Subcutaneous abdominal adipose tissue (tissue), 5 donors: ENCODE results near the gene RFTN2.
A peak's percentile ranks its signal among the peaks of the same experiment; 100 is the strongest.
"Not testable (repeated sequence)": the region's sequence is repeated elsewhere in the genome, so short reads cannot be mapped to it uniquely, and the experiment has no call there.

Source experiments
- H3K27ac ChIP-seq: one replicate; pipeline ENCODE4 v1.7.0; 2013; ENCODE audit warnings: low read depth, mild to moderate bottlenecking, inconsistent platforms, low read length, moderate library complexity
- H3K27me3 ChIP-seq, 5 donors: one replicate each; pipeline ENCODE4 v1.7.0; 2013; ENCODE audit warnings: low read length in 5 of 5, inconsistent platforms in 1 of 5; ENCODE audit not compliant: control insufficient read depth in 5 of 5, insufficient read depth in 4 of 5
- H3K36me3 ChIP-seq, 5 donors: one replicate each; pipeline ENCODE4 v1.7.0; 2013; ENCODE audit warnings: low read length in 5 of 5; ENCODE audit not compliant: control insufficient read depth in 5 of 5, insufficient read depth in 5 of 5
- H3K4me1 ChIP-seq, 5 donors: one replicate each; pipeline ENCODE4 v1.7.0; 2013; ENCODE audit warnings: low read length in 5 of 5, mild to moderate bottlenecking in 3 of 5, moderate library complexity in 1 of 5; ENCODE audit not compliant: control insufficient read depth in 5 of 5, insufficient read depth in 5 of 5
- H3K4me3 ChIP-seq, 5 donors: one replicate each; pipeline ENCODE4 v1.7.0; 2013; ENCODE audit warnings: low read length in 5 of 5, low read depth in 1 of 5
- H3K9ac ChIP-seq, 5 donors: one replicate each; pipeline ENCODE4 v1.7.0; 2013; ENCODE audit warnings: low read length in 5 of 5, mild to moderate bottlenecking in 4 of 5, moderate library complexity in 3 of 5
- H3K9me3 ChIP-seq, 5 donors: one replicate each; pipeline ENCODE4 v1.7.0; 2013; ENCODE audit warnings: low read length in 5 of 5; ENCODE audit not compliant: control insufficient read depth in 5 of 5
- donor health status: healthy.
- donor health status: healthy.
- donor health status: healthy.
- donor health status: healthy.
- donor health status: healthy.

The RFTN2 gene

DNA sequence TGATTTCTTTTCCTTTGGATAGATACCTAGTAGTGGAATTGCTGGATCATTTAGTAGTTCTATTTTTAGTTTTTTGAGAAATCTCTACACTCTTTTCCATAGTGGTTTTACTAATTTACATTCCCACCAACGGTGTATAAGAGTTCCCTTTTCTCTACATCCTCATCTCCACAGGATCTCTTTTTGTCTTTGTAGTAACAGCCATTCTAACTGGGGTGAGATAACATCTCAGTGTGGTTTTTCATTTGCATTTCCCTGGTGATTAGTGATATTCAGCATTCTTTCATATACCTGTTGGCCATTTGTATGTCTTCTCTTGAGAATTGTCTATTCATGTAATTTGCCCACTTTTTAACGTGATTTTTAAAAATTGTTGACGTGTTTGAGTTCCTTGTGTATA is 13.8 kb downstream of the RFTN2 start:
- Histone ChIP-seq H3K9ac (no peak overlapping the region), H3K36me3 (no peaks in the 10 kb centered on the region), H3K4me3 (no peak overlapping the region), H3K9me3 (peaks cover 2 to 11% (median 7%) of the 10 kb centered on the region in 5 donors), H3K27me3 (no peaks in the 10 kb centered on the region), H3K27ac (no peak overlapping the region), H3K4me1 (no peaks in the 10 kb centered on the region)

DNA sequence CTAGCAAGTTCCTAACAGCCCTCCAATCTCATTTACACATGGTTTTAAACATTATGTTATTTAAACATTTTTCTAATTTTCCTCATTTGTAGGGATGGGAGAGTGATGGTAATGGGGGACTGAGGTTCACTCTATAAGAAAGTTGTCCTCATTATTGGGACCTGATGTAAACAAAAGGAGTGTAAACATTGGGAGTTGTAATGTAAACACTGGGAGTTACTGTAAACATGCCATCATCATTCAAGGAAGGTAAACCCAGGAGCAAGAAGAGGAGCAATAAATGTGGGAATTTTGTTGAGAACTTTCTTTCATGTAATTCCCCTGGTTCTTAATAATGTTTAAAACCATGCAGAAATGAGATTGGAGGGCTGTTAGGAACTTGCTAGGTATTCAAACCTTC is 17.8 kb downstream of the RFTN2 start:
- H3K36me3 ChIP-seq = no peaks in the 10 kb centered on the region
- no peak overlapping the region for H3K27ac ChIP-seq
- no peaks in the 10 kb centered on the region for H3K27me3 ChIP-seq
- no peaks in the 10 kb centered on the region for H3K9me3 ChIP-seq
- H3K4me1 ChIP-seq = no peaks in the 10 kb centered on the region
- H3K4me3 ChIP-seq = no peak overlapping the region
- H3K9ac ChIP-seq = no peak overlapping the region

DNA sequence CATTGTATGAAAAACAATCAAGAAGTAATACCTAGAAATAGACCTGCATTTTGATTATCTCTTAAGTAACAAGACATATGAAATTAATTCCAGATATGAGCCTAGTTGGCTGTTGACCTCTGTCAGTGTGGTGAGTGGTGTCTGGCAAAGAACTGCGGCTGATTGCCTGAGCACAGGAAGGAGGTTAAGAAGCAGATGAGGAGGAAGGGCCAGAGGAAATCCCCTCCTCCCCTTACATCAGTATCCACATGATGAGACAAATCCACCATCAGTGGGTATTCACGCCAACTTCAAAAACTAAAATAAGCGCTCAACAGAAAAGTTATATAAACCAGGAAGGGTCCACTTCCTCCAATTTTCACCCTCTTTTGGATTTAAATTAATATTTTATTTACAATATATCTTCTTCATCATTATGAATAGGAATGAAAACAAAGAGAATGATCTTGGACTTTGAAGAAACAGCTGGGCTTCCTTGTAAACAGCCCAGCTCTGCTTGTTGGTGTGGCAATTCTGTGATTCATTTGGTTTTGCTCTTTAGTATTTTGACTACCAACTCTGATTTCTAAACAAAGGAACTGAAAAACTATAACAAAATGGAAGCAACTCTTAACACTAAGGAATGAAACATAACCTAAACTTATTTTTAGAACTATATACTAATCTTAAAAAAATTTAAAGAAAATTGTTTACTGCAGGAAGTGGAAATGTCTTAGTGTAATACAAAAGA is 27.3 kb downstream of the RFTN2 start:
- no peaks in the 10 kb centered on the region for H3K27me3 ChIP-seq
- H3K4me1 ChIP-seq = peaks cover 0 to 6% (median 1%) of the 10 kb centered on the region in 5 donors
- no peak overlapping the region for H3K9ac ChIP-seq
- no peak overlapping the region for H3K4me3 ChIP-seq
- H3K27ac ChIP-seq = no peak overlapping the region
- H3K36me3 ChIP-seq = peaks cover 2 to 18% (median 6%) of the 10 kb centered on the region in 5 donors
- no peaks in the 10 kb centered on the region for H3K9me3 ChIP-seq

DNA sequence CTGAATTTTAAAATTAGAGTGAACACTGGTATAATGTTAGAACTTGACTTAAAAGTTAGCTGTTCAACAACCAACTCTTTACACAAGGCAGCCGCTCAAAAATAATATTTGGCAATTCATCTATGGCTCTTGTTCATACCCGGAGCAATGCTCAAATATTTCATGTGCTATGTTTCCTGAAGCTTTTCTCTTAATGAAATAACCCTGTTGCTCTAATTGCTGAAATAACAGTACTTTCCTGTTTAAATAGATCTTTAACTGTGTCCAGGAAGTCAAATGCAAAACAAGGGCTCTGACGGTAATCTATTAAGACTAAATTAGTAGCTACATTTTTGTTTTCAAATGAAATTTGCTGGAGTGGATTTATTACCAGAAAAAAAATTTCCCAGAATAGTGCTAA is 33.7 kb downstream of the RFTN2 start:
- H3K27ac ChIP-seq = no peak overlapping the region
- H3K36me3 ChIP-seq = peaks cover 2 to 30% (median 16%) of the 10 kb centered on the region in 5 donors
- H3K27me3 ChIP-seq = no peaks in the 10 kb centered on the region

DNA sequence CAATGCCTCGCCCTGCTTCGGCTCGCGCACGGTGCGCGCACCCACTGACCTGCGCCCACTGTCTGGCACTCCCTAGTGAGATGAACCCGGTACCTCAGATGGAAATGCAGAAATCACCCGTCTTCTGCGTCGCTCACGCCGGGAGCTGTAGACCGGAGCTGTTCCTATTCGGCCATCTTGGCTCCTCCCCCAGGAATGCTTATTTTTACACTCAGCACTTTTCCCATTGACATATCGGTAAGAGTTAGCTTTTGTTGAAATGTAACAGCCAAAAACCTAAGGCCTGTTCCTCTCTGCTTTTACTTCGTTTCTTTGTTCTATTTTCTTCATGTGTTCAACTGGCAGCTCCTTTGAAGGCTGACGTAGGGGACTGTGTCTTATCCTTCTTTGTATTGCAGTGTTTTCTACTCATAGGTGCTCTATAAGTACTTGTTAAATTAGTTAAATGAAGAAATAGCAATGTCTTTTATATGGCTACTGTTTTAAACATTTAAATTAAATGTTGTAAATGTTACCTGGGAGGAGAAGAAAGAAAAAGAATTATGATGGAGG is 34.7 kb downstream of the RFTN2 start:
- H3K4me3 ChIP-seq, H3K27me3 ChIP-seq, H3K4me1 ChIP-seq, H3K9ac ChIP-seq, H3K9me3 ChIP-seq, H3K27ac ChIP-seq: not testable (repeated sequence)
- H3K36me3 ChIP-seq = peaks cover 2 to 24% (median 10%) of the 10 kb centered on the region in 5 donors

More for the DNA sequence above, 33.7 kb downstream of the RFTN2 start:
- Histone ChIP-seq H3K9me3 (no peaks in the 10 kb centered on the region), H3K9ac (no peak overlapping the region), H3K4me3 (no peak overlapping the region), H3K4me1 (no peaks in the 10 kb centered on the region)

DNA sequence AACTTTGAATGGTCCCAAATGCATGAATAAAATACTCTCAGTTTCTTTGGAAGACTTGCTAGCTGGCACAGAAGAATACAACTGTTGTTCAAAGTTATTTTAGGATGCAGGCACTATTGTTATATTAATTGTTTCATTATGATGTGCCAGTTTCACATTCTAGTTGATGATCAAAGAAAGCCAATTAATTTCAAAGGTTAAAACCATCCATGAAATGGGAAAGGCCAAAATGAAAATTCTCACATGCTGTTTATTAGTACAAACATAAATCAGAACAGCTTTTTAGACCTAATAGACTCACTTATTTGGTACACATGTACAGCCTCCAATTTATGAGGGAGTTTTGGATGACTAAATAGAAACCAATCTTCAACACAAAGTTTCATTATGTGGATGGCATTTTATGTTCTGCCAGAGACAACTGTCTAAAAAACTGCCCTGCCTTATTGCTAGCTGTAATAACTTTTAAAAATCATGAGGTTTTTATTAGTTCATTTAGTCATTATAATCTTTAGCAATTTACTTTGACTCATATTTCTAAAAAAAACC is 42.2 kb downstream of the RFTN2 start:
- no peak overlapping the region for H3K27ac ChIP-seq
- no peaks in the 10 kb centered on the region for H3K27me3 ChIP-seq
- peaks cover 0 to 3% (median 0%) of the 10 kb centered on the region in 5 donors for H3K9me3 ChIP-seq
- no peaks in the 10 kb centered on the region for H3K36me3 ChIP-seq
- H3K4me1 ChIP-seq = peaks cover 0 to 6% (median under 1%) of the 10 kb centered on the region in 5 donors
- no peak overlapping the region for H3K4me3 ChIP-seq
- H3K9ac ChIP-seq = no peak overlapping the region

DNA sequence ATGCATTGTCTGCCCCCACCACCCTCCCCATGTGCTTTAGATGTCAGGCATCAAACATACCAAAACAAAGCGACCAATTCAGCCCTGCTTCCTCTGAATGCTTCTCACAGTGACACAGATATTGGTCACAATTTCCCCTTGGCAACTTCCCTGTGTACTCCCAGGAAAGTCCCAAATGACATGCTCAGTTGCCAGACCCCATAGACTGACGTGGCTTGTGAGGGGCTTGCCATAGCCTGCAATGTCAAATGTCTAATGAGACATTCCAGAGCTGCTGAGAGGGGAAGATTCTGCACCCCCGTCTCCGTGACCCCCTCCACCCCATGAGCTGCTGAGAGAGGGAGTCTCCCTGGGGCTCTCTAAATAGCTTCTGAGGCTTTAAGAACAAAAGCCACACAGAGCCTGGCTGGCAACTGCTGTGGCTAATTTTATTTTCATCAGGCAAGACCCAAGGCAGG is 47.3 kb downstream of the RFTN2 start:
- Histone ChIP-seq H3K36me3 (no peaks in the 10 kb centered on the region), H3K27me3 (no peaks in the 10 kb centered on the region), H3K4me3 (peak overlapping the region in 1 of 5 donors; percentile 7), H3K9ac (no peak overlapping the region), H3K27ac (peak overlapping the region; percentile 50), H3K9me3 (peaks cover 0 to 3% (median 0%) of the 10 kb centered on the region in 5 donors), H3K4me1 (peaks cover 0 to 10% (median 4%) of the 10 kb centered on the region in 5 donors)

DNA sequence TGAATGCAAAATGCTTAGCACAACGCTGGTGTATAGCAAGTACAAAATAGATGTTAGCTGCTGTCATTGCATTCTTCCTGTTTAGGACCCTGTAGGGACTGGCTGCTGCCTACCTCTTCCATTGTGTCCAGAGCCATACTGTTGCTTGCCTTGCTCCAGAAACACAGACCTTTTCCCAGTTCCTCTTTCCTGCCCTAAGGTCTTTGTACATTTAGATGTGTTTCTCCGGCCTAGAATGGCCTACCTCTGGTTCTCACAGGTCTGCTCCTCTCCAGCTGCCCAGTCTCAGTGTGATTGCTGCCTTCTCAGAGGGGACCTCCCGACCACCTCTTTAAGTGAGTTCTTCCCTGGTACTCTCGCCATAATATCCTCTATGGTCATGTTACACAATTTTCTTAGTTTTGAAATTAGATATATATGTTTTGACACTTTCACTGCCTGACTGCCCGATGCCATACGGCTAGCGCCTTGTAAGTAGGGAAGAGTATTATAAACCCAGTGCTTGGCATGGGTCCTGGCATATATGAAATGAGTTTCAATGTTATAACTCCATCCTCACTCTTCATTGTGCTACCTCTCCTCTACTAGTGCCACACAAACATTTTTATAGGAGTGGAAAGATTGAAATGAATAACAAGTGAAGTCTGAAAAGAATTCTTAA is 48.3 kb downstream of the RFTN2 start:
- Histone ChIP-seq H3K27ac (no peak overlapping the region), H3K27me3 (no peaks in the 10 kb centered on the region), H3K9ac (no peak overlapping the region), H3K4me3 (no peak overlapping the region), H3K4me1 (peaks cover 0 to 10% (median 4%) of the 10 kb centered on the region in 5 donors), H3K36me3 (no peaks in the 10 kb centered on the region), H3K9me3 (no peaks in the 10 kb centered on the region)

DNA sequence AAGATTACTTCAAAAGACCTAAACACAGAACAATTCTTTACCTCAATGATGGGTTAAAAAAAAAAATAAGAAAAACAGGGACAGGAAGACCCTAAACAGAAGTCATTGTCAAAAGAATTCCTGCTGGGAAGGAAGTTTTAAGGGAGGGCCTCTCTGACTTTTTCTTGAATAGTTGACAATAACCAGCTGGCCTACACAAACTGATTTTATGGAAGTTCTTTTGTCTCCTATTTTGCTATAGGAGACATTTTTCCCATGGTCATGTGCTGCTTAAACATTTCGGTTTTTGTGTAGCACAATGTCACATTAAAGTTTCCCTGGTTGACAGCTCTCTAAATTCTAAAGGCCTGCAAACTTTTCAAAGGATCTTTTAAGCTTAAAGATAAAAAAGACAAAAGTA is 55.3 kb downstream of the RFTN2 start:
- H3K27ac ChIP-seq = no peak overlapping the region

More for the DNA sequence above, 55.3 kb downstream of the RFTN2 start:
- Histone ChIP-seq H3K9ac (no peak overlapping the region), H3K27me3 (no peaks in the 10 kb centered on the region), H3K4me3 (no peak overlapping the region), H3K9me3 (no peaks in the 10 kb centered on the region), H3K36me3 (peaks cover 5 to 11% (median 8%) of the 10 kb centered on the region in 5 donors), H3K4me1 (peaks cover 0 to 3% (median 0%) of the 10 kb centered on the region in 5 donors)
